Mucosa of rectum (tissue), 2 donors: ENCODE data around the gene OVCA2.

ENCODE experiments used
- H3K27ac ChIP-seq, 2 donors: one replicate each; pipeline ENCODE4 v1.7.0; 2013; ENCODE audit warnings: inconsistent platforms in 2 of 2, low read depth in 2 of 2, low read length in 2 of 2
- H3K27me3 ChIP-seq, 2 donors: one replicate each; pipeline ENCODE4 v1.7.0; 2013; ENCODE audit warnings: low read length in 2 of 2; ENCODE audit not compliant: control insufficient read depth in 2 of 2, insufficient read depth in 2 of 2
- H3K36me3 ChIP-seq, 2 donors: one replicate each; pipeline ENCODE4 v1.7.0; 2013; ENCODE audit warnings: low read length in 2 of 2; ENCODE audit not compliant: control insufficient read depth in 2 of 2, insufficient read depth in 2 of 2
- H3K4me1 ChIP-seq, 2 donors: one replicate each; pipeline ENCODE4 v1.7.0; 2013; ENCODE audit warnings: low read length in 2 of 2, mild to moderate bottlenecking in 1 of 2; ENCODE audit not compliant: control insufficient read depth in 2 of 2, insufficient read depth in 2 of 2
- H3K4me3 ChIP-seq, 2 donors: one replicate each; pipeline ENCODE4 v1.7.0; 2013; ENCODE audit warnings: low read length in 2 of 2
- H3K9ac ChIP-seq, 2 donors: one replicate each; pipeline ENCODE4 v1.7.0; 2013; ENCODE audit warnings: low read length in 2 of 2, low read depth in 1 of 2, mild to moderate bottlenecking in 1 of 2
- H3K9me3 ChIP-seq, 2 donors: one replicate each; pipeline ENCODE4 v1.7.0; 2013; ENCODE audit warnings: low read length in 2 of 2; ENCODE audit not compliant: control insufficient read depth in 2 of 2
- donor health status: healthy.
- donor health status: Normal muscosa, but diverticular disease.

Gene OVCA2

DNA sequence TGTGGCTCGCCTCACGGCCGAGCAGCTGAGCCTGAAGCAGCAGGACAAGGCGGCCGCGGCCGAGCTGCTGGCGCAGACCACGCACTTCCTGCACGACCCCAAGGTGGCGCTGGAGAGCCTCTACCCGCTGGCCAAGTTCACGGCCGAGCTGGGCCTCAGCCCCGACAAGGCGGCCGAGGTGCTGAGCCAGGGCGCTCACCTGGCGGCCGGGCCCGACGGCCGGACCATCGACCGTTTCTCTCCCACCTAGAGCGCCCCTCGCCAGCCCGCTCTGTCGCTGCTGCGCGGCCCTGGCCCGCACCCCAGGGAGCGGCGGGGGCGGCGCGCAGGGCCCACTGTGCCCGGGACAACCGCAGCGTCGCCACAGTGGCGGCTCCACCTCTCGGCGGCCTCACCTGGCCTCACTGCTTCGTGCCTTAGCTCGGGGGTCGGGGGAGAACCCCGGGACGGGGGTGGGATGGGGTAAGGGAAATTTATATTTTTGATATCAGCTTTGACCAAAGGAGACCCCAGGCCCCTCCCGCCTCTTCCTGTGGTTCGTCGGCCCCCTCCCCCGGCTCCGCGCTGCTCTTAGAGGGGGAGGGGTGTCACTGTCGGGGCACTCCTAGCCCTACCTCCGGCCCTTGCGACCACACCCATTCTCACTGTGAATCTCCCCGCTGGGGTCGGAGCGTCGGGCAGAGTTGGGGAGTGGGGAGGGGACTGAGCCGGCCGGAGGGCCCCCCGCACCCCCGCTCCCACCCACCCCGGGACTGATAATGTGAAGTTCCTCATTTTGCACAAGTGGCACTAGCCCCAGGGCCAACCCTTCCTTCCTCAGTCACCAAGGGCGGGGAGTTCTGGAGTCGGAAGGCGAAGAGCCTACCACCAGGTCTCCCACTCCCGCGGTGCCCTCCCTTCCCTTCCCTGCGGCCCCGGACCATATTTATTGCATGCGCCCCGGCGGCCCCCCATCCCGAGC lies 17.0 kb downstream of the OVCA2 start:
- peaks cover 7 to 22% of the 10 kb centered on the region in 2 donors for H3K27me3 ChIP-seq
- peaks cover 22 to 47% of the 10 kb centered on the region in 2 donors for H3K4me1 ChIP-seq
- peaks cover 6 to 7% of the 10 kb centered on the region in 2 donors for H3K36me3 ChIP-seq
- peak overlapping the region; percentile 26 to 49 for H3K4me3 ChIP-seq
- peak overlapping the region; percentile 74 to 83 for H3K27ac ChIP-seq
- peak overlapping the region in 1 of 2 donors; percentile 52 for H3K9ac ChIP-seq
- H3K9me3 ChIP-seq: no peaks in the 10 kb centered on the region

DNA sequence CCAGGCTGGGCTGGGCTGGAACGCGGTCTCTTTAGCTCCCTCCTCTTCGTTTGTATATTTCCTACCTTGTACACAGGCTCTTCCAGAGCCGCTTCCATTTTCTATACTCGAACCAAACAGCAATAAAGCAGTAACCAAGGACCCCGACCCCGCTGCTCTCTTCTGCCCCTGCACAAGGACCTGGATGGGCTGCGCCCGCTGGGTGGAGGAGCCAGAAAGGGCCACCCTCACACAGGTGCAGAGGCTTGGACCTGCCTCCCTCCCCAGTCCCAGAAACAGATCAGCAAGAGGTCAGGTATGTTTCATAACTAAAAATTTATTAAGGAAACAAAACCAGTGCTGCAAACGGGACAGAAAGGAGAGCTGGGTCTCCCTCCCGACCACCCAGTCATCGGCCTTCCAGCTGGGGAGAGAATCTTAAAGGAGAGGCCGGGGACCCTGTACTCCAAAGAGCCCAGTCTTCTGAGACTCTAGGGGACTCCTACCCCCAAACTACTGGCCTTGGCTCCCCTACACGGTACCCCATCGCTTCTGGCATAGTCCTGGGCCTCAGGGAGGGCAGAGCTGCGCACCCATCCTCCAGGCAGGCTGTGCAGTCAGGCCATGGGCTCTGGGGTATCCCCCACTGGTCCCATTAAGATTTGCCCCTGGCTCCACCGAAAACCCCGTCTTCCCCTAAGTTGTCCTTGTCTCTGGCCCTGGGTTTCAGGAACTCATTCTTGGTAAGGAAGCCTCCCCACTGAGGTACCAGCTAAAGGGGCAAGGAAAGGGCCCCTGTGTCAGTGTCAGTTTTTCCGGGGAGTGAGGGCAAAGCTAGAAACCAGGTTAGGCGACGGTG lies 17.9 kb downstream of the OVCA2 start:
- Histone ChIP-seq H3K36me3 (peaks cover 9 to 10% of the 10 kb centered on the region in 2 donors), H3K27me3 (peaks cover 4 to 13% of the 10 kb centered on the region in 2 donors), H3K4me3 (peak overlapping the region in 1 of 2 donors; percentile 7), H3K27ac (peak overlapping the region; percentile 74 to 83), H3K9me3 (no peaks in the 10 kb centered on the region), H3K9ac (peak overlapping the region; percentile 39 to 47), H3K4me1 (peaks cover 20 to 43% of the 10 kb centered on the region in 2 donors)

GRCh38 chr17:2060385-2060658 lies 18.5 kb downstream of the OVCA2 start:
- peaks cover 20 to 42% of the 10 kb centered on the region in 2 donors for H3K4me1 ChIP-seq
- H3K36me3 ChIP-seq: peaks cover 11 to 15% of the 10 kb centered on the region in 2 donors
- H3K27ac ChIP-seq: peak overlapping the region; percentile 74 to 83
- no peak overlapping the region for H3K4me3 ChIP-seq
- peak overlapping the region; percentile 1 to 39 for H3K9ac ChIP-seq
- no peaks in the 10 kb centered on the region for H3K9me3 ChIP-seq
- peaks cover 4 to 13% of the 10 kb centered on the region in 2 donors for H3K27me3 ChIP-seq

- no peak overlapping the region for H3K4me3 ChIP-seq
- H3K4me1 ChIP-seq: peaks cover 21 to 45% of the 10 kb centered on the region in 2 donors
These were observed 19.0 kb downstream of the OVCA2 start for GRCh38 chr17:2060681-2061440.

GRCh38 chr17:2061441-2061958 lies 19.7 kb downstream of the OVCA2 start:
- peak overlapping the region in 1 of 2 donors; percentile 34 for H3K9ac ChIP-seq
- H3K27ac ChIP-seq: peak overlapping the region; percentile 74 to 83
- H3K4me3 ChIP-seq: no peak overlapping the region
- peaks cover 25 to 45% of the 10 kb centered on the region in 2 donors for H3K4me1 ChIP-seq
- no peaks in the 10 kb centered on the region for H3K9me3 ChIP-seq
- H3K36me3 ChIP-seq: peaks cover 18 to 25% of the 10 kb centered on the region in 2 donors
- peaks cover 4 to 9% of the 10 kb centered on the region in 2 donors for H3K27me3 ChIP-seq

More at GRCh38 chr17:2060681-2061440, 19.0 kb downstream of the OVCA2 start:
- peak overlapping the region; percentile 74 to 83 for H3K27ac ChIP-seq
- H3K9me3 ChIP-seq: no peaks in the 10 kb centered on the region
- peaks cover 11 to 19% of the 10 kb centered on the region in 2 donors for H3K36me3 ChIP-seq
- peaks cover 4 to 13% of the 10 kb centered on the region in 2 donors for H3K27me3 ChIP-seq
- peak overlapping the region; percentile 6 to 39 for H3K9ac ChIP-seq

DNA sequence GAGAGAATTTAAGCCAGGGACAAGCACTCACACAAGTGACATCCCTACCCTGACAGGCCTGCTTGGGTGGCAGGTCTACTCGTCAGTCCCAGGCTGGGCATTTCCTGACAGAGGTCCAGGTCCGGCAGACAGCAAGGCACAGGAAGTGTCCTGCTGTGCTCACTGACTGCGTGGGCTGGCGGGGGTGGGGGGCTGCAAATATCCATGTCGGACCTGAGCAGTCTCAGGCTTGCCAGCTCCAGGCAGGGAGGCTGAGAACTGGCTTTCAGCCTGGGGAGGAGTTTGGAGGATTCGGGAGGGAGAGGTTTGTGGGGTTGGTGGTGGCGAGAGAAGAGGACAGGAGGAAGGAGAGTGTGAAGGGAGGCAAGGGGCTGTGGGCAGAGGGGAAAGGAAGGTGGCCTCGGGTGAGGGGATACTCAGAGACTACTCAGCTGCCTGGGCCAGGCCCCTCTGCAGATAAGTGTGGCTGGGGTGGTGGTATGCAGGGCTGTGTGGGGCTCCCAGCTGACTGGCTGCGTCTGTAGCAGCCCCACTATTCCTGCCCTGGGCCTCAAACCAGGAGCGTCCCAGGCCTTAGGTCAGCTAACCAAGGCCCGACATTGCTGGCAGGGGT lies 20.9 kb downstream of the OVCA2 start:
- H3K9me3 ChIP-seq: no peaks in the 10 kb centered on the region
- peaks cover 3 to 6% of the 10 kb centered on the region in 2 donors for H3K27me3 ChIP-seq
- peaks cover 20 to 27% of the 10 kb centered on the region in 2 donors for H3K36me3 ChIP-seq
- peak overlapping the region; percentile 68 to 83 for H3K27ac ChIP-seq
- peaks cover 34 to 53% of the 10 kb centered on the region in 2 donors for H3K4me1 ChIP-seq
- peak overlapping the region in 1 of 2 donors; percentile 13 for H3K9ac ChIP-seq
- no peak overlapping the region for H3K4me3 ChIP-seq

DNA sequence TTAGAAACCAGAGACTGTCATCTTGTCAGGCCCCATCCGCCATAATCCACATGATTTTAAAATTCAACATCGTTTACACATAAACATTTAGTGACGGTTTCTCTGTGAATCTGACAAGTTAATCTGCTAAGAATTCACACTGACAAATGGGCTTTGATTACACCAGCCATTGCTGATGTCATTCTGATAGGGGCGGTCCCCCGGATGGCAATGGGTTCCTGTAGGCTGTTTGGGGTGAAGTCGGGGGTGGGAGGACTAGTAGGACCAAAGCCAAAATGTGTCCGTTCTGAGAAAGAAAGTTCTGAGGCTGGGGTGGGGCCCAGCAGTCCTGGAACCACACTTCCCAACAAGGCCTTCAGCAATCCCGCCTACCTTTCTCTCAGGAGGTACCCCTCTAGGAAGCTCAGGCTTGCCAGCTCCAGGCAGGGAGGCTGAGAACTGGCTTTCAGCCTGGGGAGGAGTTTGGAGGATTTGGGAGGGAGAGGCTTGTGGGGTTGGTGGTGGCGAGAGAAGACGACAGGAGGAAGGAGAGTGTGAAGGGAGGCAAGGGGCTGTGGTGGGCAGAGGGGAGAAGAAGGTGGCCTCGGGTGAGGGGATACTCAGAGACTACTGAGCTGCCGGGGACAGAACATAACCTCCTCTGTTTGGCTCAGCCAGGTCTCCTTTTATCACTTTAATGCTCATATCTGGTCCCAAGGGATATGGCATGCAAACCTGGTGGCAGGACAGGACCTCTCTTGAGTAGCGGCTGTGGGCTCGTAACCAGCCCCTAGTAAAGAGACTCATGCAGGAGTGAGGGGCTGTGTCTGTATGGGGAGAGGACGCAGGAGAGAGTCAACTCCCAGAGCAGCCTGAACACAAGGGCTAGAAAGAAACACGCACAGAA lies 21.7 kb downstream of the OVCA2 start:
- peak overlapping the region in 1 of 2 donors; percentile 32 for H3K9ac ChIP-seq
- no peak overlapping the region for H3K4me3 ChIP-seq
- no peaks in the 10 kb centered on the region for H3K9me3 ChIP-seq
- H3K4me1 ChIP-seq: peaks cover 29 to 52% of the 10 kb centered on the region in 2 donors
- no peaks in the 10 kb centered on the region for H3K27me3 ChIP-seq
- H3K27ac ChIP-seq: peak overlapping the region; percentile 68 to 83
- H3K36me3 ChIP-seq: peaks cover 20 to 33% of the 10 kb centered on the region in 2 donors

- Histone ChIP-seq H3K27me3 (no peaks in the 10 kb centered on the region), H3K4me1 (peaks cover 31 to 55% of the 10 kb centered on the region in 2 donors)
These were observed 22.3 kb downstream of the OVCA2 start for GRCh38 chr17:2064147-2064489.

More at GRCh38 chr17:2064147-2064489, 22.3 kb downstream of the OVCA2 start:
- no peak overlapping the region for H3K9ac ChIP-seq
- H3K4me3 ChIP-seq: no peak overlapping the region
- H3K36me3 ChIP-seq: peaks cover 23 to 36% of the 10 kb centered on the region in 2 donors
- H3K27ac ChIP-seq: peak overlapping the region; percentile 67 to 83
- no peaks in the 10 kb centered on the region for H3K9me3 ChIP-seq
